ENCODE measurements around the gene IQGAP2. TPM values are rescaled to one million over a fixed set of nuclear protein-coding genes. Genes with fewer than 3 reads are reported as not detected.
"Not testable (repeated sequence)": the region's sequence is repeated elsewhere in the genome, so short reads cannot be mapped to it uniquely, and the experiment has no call there.

IQGAP2 gene
- total RNA-seq, 1 donor from 2014 or later: 92.8 TPM

DNA sequence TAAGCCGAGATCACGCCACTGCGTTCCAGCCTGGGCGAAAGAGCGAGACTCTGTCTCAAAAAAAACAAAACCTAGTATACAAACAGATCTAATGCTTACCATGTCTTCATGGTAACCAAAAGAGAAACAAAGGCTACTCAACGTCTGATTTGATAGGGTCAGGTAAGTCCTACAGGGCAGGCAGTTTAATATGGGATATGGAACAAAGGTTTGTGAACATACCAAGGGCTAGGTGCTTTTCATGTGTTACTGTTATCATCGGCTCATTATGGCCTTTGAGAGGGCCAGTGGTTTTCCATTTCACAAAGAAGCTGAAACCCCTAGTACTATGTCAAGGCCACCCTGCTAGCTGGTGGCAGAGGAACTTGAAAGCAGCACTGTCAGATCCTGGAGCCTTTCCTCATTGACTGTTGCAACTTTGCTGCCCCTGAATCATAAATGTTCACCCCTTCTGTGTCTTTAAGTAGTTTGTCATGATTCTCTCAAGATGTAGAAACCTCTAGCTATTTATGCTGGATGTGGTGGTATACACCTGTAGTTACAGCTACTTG, 5.1 kb downstream of the IQGAP2 start:
- intact Hi-C loops (cut with micrococcal nuclease): loop anchor here (10.0 kb wide), 3 partner anchors 323 to 1833 kb away; partner anchors contain the start of gene SV2C

DNA sequence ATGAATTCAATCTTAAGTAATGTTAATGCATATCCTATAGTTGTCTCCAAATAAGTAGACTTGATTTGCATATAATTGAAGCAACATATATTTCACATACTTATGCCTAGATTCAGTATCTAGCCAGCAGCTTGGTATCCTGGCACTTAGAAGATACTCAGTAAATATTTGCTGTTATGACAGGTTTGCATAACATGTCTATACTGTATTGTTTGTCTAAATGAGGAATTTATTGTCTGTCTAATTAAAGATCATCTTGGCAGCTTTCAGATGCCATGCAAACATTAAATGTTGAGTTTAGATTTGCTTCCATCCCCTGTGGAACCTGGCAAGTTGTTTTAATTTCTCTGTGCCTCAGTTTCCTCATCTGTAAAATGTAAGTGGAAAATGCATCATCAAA, 9.4 kb downstream of the IQGAP2 start:
- intact Hi-C loops (cut with micrococcal nuclease): no loop called here

DNA sequence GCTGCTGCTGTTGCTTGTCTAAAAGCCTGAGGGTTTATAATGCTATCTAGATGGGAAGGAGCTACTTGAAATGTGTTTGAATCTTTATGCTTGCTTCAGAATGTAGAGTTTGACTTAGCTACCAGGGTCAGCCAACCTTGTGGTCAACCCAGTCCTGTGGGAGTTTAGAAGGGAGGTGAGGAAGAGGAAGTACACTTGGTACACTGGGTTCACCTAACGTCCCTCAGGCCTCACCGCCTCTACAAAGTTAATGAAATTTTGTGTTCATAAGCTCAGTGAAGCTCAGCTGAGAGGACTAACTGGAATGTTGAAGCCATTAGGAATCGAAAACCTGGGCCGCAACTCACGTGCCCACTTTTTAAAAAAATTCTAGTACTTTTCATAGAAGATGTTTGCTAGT, 10.7 kb downstream of the IQGAP2 start:
- intact Hi-C loops (cut with micrococcal nuclease): no loop called here

DNA sequence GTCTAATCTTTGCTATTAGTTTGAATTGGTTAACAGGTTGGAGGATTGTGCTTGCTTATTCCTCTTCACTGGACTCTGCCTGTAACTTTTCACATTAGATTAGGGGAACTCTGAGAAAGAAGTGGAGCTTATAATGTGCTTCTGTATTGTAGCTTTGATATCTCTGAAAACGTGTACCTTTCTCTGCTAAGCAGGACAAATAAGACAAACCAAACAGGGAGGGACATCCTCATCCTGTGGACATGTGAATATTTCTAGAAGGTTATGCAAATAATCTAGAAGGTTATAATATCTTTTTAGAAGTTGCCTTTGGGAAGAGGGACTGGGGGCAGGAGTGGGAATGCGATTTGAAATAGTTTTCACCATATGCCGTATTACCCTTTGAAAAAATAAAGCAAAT, 11.7 kb downstream of the IQGAP2 start:
- intact Hi-C loops (cut with micrococcal nuclease): no loop called here

DNA sequence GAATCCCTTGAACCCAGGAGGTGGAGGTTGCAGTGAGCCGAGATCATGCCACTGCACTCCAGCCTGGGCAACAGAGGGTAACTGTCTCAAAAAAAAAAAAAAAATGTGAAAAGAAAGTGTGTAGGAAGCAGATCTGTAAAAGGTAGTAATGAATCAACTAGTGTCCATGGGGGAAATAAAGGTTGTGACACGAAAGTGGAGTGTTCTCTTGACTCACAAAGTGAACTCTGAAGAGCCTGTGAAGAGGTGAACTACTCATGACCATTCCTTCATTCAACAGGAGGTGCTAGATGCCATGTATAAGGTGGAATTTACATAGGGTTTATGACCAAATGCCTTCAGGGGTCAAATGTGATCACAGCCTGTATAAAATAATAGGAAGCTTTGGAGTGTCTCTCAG, 12.8 kb downstream of the IQGAP2 start:
- intact Hi-C loops (cut with micrococcal nuclease): no loop called here

DNA sequence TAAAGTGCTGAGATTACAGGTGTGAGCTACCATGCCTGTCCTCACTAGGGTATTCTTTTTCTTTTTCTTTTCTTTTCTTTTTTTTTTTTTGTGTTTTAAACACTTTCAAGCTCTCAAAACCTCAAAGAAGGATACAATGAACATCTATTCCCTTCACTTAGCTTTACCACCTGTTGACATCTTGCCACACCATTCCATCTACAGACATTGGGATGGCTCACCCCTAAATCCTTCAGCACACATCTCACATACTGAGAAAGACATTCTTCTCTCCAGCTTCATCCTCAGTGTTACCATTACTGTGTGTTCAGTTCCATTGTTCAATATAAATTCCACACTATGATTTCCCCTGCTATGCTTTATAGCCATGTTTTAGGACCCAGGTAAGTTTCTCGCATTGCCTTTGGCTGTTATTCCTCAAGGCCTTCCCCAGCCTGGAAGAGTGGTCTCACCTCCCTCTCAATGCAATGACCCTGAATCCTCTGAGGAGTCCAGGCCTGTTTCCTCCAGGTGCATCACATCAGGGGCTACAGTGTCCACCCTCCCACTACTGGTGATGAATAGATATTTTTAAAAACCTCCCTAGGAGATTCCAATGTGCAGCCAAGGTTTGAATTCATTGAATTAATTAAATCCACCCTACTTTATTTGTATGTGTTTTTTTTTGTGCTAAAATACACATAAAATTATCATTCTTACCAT, 16.7 kb downstream of the IQGAP2 start:
- intact Hi-C loops (cut with micrococcal nuclease): no loop called here

DNA sequence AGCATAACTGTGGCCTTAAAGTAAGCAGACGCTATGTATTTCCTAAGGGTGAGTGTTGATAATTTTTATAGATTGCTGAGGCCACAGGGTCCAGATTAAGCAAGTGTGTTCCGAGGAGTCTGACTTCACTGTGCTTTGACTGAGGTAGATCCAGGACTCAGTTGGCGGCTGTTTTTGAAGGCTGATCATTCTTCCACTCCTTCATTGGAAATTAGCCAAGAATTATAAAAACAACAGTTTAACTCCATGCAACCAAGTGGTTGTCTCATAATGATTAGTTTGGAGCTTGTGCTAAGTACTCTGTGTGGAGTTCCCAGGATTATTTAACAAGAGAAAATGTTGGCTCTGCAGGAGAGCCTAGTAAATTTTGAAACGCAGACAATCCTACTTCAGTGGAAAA, 19.1 kb downstream of the IQGAP2 start:
- intact Hi-C loops (cut with micrococcal nuclease): no loop called here

DNA sequence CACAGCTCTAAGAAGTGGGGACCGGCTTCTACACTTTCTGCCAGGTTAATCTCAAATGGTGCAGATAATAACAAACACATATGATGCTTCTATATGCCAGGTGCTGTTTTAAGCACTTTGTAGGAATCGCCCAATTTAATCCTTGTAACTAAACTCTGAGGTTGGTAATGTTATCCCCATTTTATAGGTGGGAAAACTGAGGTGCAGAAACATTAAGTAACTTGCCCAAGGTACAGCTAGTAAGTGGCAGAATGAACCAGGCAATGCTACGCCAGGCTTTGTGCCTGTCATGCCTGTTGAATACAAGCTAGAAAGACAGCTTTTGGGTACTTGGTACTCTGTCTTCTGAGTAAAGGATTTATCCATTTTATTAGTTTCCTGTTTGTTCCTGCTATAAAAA, 19.7 kb downstream of the IQGAP2 start:
- intact Hi-C loops (cut with micrococcal nuclease): no loop called here

DNA sequence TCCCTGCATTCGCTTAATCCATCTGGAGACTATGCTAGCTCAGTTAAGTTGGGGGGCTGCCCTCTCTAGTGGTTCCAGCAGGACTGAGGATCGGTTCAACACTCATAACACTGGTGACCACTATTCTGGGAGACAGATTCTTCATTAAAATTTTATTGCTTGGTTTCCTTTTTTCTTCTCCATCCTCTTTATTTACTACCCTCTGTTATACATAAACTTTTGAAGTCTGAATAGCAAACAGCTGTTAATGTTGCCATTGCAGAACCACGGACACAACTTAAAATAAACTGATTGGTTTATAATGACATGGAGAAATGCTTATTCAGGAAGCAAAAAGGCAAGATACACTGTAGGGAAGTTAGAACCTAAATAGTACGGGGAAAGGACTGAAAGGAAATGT, 22.1 kb downstream of the IQGAP2 start:
- intact Hi-C loops (cut with micrococcal nuclease): no loop called here

DNA sequence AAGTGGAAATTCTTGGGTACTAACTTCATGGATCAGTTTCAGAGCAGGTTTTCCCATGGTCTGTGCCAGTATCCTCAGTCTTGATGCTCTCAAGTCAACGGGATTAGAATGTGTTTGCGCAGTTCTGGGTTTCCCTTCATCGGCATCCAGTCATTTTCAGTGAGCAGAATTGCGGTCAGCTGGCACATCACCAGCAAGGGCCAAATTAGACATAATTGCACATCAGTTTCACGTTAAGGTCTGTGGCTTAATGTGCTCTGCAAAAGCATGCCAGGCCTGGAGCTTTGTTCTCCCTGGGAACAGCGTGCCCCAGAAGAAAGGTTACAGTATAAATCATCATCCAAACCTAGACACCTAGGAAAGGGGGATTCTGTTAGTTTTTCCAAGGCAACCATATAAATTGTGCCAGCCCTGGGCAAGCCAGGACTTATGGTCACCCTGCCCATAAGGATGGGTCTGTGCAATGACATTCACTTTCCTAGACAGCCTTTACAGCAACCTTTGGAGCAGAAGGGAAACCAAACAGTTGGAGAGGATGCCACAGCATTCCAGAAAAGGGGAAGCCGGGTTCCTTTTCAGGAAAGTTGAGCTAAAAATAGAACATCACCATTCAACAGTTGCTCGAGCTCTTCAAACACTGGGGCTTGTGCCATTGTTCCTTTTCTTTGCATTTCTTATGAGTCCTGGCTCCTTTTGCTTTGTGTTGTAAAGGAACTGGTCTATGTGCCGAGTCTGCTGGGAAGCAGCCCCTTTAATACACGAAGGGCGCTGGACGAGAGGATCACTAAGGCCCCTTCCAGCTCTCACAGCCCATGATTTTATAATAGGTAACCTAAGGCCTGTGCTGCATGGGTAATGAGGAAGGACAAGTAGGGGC, 23.1 kb downstream of the IQGAP2 start:
- intact Hi-C loops (cut with micrococcal nuclease): no loop called here

DNA sequence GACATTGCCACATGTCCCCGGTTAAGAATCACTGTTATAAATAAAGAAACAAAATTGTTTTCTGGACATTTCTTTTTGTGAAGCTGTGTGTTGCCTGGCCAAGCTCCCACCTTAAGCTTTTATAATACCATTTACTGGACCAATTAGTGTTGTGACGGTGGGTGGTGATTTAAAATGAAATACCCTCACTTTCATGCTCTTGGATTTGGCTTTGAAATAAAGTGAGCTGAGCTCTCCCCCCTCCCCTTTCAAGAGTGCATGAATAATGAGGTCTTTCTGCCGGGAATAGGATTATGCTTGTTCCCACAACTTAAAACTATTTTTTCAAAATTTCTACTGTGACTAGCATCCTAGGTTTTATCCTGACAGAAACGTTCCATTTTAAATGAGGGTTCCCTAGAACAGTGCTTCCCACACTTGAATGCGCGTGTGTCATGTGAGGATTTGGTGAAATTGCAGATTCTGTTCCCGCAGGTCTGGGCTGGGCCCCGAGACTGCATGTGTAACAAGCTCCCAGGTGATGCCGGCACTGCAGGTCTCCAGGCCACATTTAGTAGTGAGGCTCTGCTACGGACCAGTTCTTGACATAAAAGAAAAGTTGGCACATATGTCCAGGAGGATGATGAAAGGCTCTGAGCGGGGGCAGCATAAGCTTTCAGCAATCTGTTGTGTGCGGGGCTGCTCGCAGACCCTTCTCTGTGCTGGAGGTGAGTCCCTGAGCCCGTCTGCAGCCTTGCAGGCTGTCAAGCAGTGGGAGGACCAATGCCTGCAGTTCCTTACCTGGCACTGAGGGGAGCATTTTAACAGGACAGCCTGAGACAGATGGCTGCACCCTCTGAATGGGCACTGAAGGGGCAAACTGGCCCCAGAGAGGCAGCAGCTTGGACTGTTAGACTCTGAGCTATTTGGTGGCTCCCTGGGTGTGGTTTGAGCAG, 24.4 kb downstream of the IQGAP2 start:
- intact Hi-C loops (cut with micrococcal nuclease): no loop called here

DNA sequence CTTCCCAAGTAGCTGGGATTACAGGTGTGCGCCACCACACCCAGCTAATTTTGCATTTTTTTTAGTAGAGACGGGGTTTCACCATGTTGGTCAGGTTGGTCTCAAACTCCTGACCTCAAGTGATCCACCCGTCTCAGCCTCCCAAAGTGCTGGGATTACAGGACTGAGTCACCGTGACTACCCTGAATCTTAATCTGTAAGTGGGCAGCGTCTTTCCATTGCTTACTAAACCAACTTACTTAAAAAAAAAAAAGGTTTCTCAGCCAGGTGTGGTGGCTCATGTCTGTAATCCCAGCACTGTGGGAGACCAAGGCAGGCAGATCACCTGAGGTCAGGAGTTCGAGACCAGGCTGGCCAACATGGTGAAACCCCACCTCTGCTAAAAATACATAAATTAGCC, 25.5 kb downstream of the IQGAP2 start:
- intact Hi-C loops (cut with micrococcal nuclease): not testable (repeated sequence)

DNA sequence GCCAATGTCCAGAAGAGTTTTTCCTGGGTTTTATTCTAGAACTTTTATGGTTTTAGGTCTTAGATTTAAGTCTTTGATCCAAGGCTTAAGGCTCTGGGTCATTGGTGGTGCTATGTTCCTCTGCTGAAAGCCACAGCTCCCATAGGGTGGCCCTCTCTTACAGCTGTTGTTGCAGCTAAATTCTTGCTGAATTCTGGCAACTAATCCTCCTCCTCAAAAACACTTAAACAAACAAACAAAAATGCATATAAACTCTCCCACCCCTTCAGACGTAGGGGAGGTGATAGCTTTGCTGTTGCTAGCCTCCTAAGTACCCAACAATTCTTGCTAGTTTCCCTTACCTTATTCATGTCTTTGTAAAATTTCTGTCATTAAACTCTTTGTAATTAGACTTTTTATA, 30.2 kb downstream of the IQGAP2 start:
- intact Hi-C loops (cut with micrococcal nuclease): no loop called here

DNA sequence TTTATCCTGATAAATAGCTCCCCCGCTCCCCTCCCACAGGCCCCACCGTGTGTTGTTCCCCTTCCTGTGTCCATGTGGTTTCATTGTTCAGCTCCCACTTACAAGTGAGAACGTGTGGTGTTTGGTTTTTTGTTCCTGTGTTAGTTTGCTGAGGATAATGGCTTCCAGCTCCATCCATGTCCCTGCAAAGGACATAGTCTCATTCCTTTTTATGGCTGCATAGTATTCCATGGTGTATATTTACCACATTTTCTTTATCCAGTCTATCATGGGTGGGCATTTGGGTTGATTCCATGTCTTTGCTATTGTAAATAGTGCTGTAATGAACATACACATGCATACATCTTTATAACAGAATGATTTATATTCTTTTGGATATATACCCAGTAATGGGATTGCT, 34.4 kb downstream of the IQGAP2 start:
- intact Hi-C loops (cut with micrococcal nuclease): not testable (repeated sequence)

DNA sequence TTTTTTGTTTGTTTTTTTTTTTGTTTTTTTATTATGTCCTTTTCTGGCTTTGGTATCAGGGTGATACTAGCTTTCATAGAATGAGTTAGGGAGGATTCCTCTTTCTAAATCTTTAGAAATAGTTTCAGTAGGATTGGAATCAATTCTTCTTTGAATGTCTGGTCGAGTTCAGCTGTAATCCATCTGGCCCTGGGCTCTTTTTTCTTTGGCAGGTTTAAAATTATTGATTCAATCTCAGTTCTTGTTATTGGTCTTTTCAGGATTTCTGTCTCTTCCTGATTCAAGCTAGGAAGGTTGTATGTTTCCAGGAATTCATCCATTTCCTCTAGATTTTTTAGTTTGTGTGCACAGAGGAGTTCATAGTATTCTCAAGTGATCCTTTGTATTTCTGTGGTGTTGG, 34.9 kb downstream of the IQGAP2 start:
- intact Hi-C loops (cut with micrococcal nuclease): no loop called here

DNA sequence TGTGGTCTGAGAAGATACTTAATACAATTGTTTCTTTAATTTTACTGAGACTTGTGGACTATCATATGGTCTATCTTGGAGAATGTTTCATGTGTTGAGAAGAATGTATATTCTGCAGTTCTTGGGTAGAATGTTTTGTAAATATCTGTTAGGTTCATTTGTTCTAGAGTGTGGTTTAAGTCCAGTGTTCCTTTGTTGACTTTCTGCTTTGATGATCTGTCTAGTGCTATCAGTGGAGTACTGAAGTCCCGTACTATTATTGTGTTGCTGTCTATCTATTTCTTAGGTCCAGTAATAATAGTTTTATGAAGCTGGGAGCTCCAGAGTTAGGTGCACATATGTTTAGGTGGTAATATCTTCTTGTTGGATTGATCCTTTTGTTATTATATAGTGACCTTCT, 36.1 kb downstream of the IQGAP2 start:
- intact Hi-C loops (cut with micrococcal nuclease): no loop called here

DNA sequence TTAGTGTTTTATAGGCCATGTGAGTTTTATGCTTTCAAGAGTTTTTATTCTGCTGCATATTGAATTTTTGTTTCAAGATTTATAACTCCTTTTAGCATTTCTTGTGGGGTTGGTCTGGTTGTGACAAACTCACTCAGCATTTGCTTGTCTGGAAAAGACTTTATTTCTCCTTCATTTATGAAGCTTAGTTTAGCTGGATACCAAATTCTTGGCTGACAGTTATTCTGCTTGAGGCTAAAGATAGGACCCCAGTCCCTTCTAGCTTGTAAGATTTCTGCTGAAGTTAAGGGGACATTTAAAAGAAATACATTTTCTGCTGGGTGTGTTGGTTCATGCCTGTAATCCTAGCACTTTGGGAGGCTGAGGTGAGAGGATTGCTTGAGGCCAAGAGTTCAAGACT, 36.8 kb downstream of the IQGAP2 start:
- intact Hi-C loops (cut with micrococcal nuclease): no loop called here

DNA sequence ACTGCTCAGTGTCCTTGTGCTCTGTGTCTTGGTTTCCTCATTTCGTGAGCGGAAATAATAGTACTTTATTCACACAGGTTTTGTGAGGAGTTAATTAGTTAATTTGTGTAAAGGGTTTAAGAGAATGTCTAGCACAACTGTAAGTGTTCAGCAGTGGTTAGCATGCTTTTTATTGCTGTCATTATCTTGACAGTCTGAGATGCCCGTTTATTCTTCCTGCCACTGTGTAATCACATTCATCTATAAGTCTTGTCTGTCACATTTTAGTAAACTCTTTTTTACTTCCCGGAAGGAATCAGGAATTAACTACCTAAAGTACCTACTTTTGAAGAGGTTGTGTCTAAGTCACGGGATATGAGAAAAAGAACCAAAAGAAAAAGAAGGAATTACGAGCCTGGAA, 38.0 kb downstream of the IQGAP2 start:
- intact Hi-C loops (cut with micrococcal nuclease): no loop called here

DNA sequence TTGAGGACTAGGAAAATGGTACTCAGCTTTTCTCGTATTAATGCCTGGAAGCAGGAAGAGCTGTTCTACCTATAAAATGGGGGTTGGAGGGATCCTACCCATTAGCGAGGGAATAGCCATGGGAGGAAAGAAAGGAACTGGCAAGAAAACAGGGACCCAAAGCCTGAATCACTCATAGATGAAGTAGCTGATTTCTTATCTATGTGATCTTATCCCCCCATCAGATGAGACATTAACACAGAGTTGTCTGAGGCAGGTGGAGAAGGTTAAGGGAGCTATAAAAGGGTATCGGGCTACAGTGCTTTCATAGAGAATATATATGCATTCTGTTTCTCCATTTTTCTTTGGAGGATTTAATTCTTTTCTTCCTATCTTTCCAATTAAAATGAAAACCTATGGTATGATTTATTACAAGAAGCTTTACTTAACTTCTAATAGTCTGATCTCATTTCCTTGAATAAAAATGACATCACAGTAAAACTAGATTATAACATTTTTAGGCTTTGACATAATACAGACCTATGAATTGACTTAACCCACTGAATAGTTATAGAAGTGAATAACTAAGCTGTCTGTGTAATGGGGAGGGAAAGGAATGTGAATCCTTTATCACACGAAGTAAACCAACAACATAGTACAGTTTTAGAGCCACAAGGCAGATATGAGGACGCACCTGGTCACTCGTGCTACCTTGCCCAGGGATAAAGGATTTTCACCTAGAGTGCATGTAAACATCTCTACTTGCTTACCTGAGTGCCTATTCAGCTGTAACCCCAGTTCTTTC, 39.0 kb downstream of the IQGAP2 start:
- intact Hi-C loops (cut with micrococcal nuclease): no loop called here

DNA sequence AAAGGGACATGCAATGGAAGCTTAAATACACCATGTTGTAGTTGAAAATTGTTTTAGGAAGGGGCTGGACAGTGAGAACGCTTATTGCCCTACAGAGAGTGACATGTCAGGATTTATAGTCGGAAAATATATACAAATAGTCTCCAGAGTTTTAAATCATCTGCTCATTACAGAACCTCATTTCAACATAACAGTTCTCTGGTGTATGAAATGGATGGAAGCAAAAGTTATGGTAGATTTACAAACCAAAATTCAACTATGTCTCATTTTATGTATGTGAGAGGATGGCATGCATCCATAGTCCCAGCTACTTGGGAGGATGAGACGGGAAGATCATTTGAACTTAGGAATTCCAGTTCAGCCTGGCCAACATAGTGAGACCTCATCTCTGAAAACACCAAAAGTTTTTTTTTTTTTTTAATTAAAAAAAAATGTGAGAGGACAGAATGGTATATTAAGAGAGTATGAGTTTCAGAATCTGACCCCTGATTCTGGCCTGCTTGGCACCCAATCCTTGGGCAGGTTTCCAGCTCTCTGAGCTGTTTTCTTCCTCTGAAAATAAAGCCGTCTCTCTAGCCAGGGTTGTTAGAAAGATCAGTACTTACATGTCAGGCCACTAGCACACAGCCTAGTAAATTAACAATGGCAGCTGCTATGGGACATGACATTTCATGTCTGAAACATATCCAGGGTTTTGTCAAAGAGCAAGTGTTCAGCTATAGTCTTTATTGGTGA, 40.1 kb downstream of the IQGAP2 start:
- intact Hi-C loops (cut with micrococcal nuclease): no loop called here
